NCI-H146 treated with DMSO at 0.1 percent for 48 hours (cell line): ENCODE measurements around the gene HIKESHI.
A peak's percentile ranks its signal among the peaks of the same experiment; 100 is the strongest.
"Not testable (repeated sequence)": the region's sequence is repeated elsewhere in the genome, so short reads cannot be mapped to it uniquely, and the experiment has no call there.

Experiments used
- DNase-seq: peaks from one replicate; lab custom pipeline; 2025; ENCODE audit not compliant: unreplicated experiment; lab: John Stamatoyannopoulos, UW

The HIKESHI gene

DNA sequence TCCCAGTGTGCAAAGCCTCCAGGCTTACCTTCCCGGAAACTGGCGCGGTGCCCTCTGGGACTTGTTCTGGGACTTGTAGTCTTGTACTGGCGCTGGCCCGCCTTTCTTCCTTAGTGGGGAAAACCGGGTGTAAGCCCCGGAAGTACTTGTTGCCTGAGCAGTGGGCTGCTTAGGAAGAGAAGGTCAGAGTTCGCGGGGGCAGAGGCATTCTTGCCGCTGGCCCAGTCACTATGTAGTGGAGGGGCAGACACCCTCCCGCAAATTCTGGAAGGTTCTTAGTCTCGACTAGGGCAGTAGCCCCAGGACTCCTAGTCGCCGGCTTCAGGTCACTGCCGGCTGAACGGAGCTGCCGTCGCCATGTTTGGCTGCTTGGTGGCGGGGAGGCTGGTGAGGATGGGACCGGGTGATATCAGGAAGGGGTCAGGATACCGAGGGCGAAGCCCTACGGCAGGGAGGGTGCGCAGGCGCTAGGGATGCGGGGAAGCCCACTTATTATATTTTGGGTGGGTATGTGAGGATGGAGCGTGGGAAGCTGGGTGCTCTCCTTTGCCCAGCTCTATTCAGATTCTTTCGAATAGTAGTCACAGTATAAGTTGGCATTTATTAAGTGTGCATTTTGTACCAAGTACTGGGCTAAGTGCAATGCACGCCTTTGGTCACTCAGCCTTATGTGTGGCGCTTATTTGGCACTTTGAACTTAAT, at the start of gene HIKESHI:
Gene HIKESHI (plus strand): TSS at position 149 of the 702 bp plus-strand sequence. CDS start 209 bp downstream, at position 358.
- DNase-seq = peak; percentile 94

DNA sequence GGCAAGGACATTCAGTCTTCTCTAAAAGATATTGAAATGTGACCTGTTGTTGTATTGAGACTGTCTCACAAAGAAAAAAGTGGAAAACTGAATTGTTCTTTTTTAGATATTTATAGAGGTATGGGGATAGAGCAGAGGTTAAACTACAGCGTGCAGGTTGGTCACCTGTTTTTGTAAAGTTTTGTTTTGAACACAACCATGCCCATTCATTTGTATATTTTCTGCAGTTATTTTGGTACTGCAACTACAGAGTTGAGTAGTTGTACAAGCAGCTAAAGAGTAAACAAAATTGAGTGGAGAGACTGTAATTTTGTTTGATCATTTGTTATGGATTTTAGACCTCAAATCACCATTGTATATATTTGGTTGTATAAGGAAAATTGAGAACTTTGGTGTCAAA, 46.1 kb upstream of the HIKESHI start:
- DNase-seq = no peak

- no peak for DNase-seq
Measured at GRCh38 chr11:86256608-86257007, 45.4 kb upstream of the HIKESHI start.

DNA sequence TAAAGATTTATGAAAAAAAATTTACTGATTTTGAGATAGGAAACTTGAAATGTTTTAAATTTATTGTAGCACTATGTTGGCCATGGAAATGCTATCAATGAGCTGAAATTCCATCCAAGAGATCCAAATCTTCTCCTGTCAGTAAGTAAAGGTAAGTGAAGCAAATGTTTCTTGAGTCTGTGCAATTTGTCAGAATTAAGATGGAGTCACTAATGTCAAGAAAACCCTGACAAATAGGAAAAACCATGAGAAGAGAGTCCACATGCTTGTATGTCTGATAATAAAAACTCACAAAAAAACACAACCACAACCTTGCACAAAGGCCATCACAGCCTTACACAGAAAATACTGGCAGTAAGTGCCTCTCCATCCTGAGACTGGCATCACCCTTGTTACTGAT, 44.6 kb upstream of the HIKESHI start:
- DNase-seq = no peak

- no peak for DNase-seq
Measured at GRCh38 chr11:86259730-86260129, 42.3 kb upstream of the HIKESHI start.

DNA sequence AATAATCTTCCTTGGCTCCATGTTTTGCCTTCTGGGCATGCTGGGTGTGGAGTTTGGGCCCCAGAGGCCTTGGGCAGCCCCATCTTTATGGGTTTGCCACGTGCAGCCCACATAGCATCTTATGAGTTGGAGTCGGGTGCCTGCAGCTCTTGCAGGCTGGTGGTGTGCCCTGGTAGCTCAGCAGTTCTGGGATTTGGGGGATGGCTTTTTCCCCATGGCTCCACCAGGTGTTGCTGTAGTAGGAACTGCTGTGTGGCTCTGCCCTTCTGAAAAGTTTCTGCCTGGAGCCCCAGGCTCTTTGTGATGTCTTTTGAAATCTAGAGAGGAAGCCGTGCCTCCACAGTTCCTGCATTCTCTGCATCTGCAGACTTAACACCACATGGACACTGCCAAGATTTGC, 40.7 kb upstream of the HIKESHI start:
- no peak for DNase-seq

- no peak for DNase-seq
Measured at GRCh38 chr11:86262387-86262786, 39.7 kb upstream of the HIKESHI start.

DNA sequence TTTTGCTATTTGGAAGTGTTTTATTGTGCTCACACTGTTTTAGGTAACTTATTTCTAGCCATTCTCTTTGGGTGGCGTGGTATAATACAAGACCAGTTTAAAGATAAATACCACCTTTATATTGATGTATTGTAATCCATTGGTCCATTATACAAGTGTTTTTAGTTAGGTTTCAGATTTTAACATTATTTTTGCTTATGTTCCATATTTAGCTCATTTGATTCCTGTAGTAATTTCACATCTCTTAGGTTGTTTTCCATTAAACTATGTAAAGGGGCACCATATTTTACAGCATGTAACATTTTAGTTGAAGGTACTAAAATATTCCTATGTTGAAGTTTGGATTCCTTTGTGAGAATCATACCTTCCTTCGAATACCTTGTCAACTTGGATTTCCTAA, 37.4 kb upstream of the HIKESHI start:
- DNase-seq = no peak

- no peak for DNase-seq
Measured at GRCh38 chr11:86265194-86265593, 36.8 kb upstream of the HIKESHI start.

DNA sequence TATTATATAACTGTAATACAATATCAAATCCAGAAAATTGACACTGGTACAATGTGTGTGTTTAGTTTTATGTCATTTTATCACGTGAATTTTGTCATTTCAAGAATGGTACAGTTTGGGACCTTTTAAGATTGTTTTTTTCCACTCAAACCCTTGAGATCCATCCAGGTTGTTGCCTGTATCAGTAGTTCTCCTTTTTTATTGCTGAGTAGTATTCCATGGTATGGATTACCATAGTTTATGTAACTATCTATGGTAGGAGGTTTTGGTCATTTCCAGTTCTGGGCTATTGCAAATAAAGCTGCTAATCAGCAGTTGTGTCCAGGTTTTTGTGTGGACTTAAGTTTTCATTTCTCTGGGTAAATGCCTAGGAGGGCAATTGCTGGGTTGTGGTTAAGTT, 32.4 kb upstream of the HIKESHI start:
- no peak for DNase-seq

- DNase-seq = no peak
Measured at GRCh38 chr11:86274503-86274902, 27.5 kb upstream of the HIKESHI start.

- no peak for DNase-seq
Measured at GRCh38 chr11:86274999-86275398, 27.0 kb upstream of the HIKESHI start.

- no peak for DNase-seq
Measured at GRCh38 chr11:86275493-86276370, 26.3 kb upstream of the HIKESHI start.

DNA sequence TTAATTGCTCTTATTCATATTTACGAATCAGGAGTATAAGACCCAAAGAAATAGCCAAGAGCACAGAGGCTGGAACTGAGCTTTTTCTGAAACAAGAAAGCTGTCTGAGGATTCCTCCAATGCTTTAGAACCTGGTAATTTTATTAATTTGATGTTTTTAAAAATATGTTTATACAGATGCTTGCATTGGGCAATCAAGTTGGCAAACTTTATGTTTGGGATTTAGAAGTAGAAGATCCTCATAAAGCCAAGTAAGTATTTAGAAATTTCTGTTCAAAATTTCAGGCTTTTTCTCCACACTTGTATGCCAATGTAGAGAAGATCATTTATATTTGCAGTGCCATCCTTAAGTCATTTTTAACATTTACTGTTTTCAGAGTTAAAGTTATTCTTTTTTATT, 24.3 kb upstream of the HIKESHI start:
- no peak for DNase-seq

DNA sequence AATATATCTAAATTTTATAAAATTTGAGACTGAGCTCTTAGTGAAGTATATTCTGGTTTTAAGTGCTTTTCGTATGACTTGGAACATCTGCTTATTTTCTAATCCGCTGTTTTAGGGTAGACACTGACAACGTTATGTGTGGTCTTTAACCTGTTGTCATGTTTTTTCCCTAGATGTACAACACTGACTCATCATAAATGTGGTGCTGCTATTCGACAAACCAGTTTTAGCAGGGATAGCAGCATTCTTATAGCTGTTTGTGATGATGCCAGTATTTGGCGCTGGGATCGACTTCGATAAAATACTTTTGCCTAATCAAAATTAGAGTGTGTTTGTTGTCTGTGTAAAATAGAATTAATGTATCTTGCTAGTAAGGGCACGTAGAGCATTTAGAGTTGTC, 23.8 kb upstream of the HIKESHI start:
- no peak for DNase-seq

- no peak for DNase-seq
Measured at GRCh38 chr11:86279747-86280146, 22.3 kb upstream of the HIKESHI start.

DNA sequence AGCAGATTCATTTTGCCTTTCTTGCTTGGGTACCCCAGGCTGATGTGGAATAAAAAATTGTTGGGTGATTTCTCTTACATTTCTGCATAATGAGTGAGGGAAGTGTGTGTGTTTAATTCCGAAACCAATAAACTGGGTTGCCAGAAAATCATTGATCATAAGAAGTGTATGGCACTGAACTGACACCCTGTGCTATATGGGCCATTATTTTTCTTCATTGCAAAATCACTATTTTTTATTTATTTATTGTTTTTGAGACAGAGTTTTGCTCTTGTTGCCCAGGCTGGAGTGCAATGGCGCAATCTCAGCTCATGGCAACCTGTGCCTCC, 14.6 kb upstream of the HIKESHI start:
- DNase-seq = no peak

DNA sequence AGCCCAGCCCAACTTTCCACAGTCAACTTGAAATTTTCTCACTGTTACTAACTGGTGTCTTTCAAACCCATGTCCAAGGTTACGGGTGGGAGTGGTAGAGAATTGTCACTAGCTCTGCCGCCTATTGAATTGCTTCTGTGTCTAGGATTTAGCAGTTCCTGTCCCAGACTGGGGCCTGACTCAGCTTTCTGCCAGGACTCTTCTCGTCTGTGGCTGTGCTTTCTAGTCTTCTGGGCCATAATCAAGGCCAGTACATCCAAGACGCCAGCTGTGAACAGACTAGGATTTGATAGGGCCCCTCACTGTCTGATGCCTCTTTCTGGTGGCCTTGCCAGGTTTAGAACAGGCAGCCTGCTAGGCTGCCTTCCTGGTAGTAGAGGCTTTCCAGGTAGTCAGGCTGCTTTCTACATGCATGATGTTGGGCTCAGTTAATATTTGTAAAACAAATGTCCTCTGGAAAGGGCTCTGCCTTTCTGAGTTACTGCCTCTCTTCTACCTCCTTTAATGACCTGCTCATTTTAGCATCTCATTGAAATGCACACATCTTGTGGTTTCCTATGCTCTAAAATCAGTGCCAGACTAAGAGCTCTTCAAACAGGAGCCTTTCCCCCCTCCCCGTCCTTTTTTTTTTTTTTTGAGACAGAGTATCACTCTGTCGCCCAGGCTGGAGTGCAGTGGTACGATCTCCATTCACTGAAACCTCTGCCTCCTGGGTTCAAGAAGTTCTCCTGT, 13.1 kb upstream of the HIKESHI start:
- DNase-seq = no peak

DNA sequence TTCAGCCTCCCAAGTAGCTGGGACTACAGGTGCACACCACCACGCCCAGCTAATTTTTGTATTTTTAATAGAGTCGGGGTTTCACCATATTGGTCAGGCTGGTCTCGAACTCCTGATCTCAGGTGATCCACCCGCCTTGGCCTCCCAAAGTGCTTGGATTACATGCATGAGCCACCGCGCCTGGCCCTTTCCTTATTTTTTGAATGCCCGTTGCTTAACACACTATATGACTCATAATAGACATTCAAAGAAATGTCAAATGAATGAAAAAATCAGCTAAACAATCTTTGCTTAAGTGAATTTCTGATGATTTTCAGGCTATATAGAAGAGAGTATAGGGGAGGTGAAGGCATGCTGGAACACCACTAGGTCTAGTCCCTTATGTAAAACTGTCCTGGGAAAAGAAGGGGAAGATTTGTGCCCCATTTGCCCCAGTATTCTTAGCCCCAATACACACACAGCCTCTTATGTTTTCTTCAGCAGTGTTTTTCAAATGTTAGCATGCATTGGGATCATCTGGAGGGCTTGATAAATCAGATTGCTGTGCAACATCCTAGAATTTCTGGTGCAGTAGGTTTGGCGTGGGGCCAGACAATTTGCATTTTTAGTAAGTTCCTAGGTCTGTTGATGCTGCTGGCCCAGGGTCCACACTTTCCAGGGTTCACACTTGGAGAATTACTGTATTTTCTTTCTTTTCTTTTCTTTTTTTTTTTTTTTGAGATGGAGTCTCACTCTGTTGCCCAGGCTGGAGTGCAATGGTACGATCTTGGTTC, 12.3 kb upstream of the HIKESHI start:
- not testable (repeated sequence) for DNase-seq

GRCh38 chr11:86291466-86292262, 10.4 kb upstream of the HIKESHI start:
- peak; percentile 22 for DNase-seq
